GM21737 (cell line): ENCODE data around the gene PTGIR.

Experiments used
- ATAC-seq: cut with Tn5 transposase; IDR thresholded peaks from one replicate; pipeline ENCODE4 v1.9.1; 2021; ENCODE audit warnings: mild to moderate bottlenecking, moderate library complexity; ENCODE audit not compliant: unreplicated experiment

Gene PTGIR

DNA sequence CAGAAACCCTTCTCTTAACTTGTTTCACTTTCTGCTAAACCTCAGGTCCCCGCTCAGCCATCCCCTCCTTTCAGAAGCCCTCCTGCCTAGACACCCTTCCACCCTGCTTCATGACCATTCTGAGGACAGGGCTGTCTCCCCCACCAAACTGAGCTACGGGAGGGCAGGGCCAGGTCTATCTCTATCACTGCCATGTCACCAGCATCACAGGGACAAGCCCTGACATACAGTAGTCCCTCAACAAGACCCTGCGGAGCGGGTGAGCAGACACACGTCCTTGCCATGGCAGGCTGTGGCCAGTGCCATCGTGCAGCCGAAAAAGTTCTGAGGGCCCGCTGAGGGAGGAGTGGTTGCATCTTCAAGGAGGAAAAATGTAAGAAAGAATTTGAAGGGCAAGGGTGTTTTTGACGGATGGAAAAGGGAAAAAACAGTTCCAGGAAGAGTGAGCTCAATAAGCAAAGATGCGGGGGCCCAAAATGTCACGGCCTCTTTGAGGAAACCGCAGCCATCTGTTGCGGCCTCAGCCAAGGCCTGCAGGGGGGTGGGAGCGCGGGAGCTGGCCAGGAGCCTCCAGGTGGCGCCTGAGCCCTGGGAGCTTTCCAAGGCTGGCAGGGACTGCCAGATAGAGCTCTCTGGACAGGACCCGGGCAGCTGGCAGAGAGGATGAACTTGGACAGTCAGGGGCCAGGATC is 8.1 kb downstream of the PTGIR start:
- no peak for ATAC-seq

DNA sequence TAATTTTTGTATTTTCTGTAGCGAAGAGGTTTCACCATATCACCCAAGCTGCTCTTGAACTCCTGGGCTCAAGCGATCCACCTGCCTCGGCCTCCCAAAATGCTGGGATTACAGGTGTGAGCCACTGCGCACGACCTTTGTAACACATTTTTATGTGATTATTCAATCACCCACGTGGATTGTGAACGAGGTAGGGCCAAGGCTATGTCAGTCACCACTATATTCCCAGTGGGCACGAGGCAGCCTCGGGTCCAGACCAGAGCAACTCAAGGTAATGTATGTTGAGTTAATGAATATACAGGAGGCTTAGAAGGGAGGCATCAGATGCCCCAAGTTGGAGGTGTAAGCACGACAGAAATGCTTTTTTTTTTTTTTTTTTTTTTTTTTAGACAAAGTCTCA is 8.9 kb downstream of the PTGIR start:
- ATAC-seq: no peak

DNA sequence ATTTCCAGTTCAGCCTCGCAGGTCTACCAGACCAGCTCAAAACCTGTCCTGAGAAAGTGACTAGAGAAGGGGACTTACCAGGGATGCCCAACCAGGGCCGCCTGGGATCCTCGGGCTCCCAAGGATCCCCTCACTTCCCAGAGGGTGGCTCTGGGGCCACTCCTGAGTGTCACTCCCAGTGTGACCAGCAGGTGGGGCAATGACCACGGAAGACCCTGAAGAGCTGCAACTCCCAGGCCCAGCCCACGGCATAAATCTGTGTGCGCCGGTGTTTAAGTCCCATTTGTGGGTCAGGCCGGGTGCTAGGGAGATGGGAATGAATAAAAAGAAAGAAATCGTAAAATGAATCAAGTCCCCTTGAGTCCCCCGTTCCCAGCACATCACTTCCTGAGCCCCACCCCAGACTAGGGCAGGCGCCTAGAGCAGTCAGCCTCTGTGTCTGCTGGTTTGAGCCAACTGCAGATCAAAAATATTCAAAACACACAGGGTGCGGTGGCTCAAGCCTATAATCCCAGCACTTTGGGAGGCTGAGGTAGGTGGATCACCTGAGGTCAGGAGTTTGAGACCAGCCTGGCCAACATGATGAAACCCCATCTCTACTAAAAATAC is 10.7 kb downstream of the PTGIR start:
- ATAC-seq: no peak

DNA sequence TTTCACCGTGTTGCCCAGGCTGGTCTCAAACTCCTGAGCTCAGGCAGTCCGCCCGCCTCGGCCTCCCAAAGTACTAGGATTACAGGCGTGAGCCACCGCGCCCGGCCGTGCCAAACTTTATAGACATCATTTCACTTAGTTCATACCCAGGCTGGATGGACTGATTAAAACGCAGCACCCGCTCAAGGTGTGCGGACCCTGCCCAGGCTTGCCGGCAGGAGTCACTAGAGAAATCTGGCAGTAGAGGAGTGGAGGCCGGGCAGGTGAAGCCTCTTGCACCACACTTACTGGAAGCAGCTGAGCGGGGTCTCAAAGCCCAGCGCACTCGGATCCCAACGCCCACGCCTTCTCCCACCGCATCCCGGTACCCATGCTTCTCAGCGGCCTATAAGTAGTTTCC is 11.4 kb downstream of the PTGIR start:
- no peak for ATAC-seq

DNA sequence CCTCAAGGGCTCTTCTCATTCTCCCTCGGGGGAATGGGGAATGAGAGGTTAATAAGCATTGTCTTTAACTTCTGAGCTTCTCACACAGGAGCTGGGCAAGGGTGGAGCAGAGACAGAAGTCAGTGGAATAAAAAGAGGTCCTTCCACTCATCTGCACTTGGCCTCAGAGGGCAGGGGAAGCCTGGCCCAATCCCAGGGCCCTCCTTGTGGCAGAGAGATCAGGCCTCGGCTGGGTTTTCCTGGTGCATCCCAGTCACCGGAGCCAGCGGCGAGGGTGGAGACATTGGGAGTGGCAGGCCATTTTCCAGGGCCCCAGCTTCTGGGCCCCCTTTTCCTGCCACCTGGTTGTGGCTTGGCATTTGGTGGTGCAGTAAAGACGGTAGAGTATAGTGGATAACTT is 13.1 kb downstream of the PTGIR start:
- ATAC-seq: no peak

DNA sequence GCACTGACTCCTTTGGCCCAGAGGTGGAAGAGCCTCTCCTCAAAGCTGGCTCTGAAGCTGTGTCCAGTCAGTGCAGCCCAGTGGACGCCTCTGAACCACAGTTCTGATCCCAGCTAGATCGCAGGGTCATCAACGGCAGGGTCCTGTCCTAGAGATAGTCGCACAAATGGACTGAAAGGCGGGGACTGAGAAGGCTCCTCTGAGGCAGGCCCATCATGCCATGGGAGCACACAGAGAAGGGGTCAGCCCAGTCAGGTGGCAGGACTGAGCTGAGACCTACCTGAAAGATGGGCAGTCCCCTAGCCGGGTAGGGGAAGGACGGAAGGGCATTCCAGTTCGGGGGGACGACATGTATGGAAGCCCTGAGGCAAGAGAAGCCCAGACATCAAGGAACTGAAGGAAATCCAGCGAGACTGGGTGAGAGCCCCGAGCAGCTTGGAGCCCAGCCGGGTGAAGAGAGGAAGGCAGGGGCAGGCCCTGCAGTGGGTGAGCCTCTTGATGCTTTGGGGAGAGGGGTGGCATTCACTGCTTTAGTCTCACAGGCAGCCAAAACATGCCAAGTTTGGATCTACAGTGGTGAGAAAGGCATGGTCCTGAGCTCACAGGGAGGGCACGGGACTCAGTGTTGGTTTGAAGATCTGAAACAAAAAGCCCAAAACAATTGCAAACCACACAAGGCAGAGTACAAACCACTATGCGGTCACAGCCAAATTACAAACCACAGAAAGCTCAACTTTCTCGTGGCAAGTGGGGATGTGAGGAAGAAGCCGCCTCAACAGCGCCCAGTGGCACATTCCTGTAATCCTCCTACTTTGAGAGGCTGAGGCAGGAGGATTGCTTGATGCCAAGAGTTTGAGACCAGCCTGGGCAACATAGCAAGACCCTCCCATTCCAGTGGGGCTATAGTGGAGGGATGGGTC is 13.8 kb downstream of the PTGIR start:
- no peak for ATAC-seq

- no peak for ATAC-seq
Observed at GRCh38 chr19:46610413-46610775, 14.5 kb downstream of the PTGIR start.

GRCh38 chr19:46609511-46610412 is 15.1 kb downstream of the PTGIR start:
- no peak for ATAC-seq

- no peak for ATAC-seq
Observed at GRCh38 chr19:46608581-46609345, 16.1 kb downstream of the PTGIR start.

DNA sequence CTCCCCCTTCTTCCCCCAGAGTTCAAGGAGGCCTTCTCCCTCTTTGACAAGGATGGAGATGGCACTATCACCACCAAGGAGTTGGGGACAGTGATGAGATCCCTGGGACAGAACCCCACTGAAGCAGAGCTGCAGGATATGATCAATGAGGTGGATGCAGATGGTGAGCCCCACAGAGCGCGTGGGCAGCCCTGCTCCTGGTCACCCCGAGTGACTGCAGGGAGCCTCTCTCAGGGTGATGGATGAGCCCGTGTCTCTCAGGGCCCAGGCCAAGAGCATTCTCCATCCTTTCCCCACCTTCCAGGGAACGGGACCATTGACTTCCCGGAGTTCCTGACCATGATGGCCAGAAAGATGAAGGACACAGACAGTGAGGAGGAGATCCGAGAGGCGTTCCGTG is 16.7 kb downstream of the PTGIR start:
- ATAC-seq: no peak

- ATAC-seq: no peak
Observed at GRCh38 chr19:46607448-46607841, 17.4 kb downstream of the PTGIR start.

DNA sequence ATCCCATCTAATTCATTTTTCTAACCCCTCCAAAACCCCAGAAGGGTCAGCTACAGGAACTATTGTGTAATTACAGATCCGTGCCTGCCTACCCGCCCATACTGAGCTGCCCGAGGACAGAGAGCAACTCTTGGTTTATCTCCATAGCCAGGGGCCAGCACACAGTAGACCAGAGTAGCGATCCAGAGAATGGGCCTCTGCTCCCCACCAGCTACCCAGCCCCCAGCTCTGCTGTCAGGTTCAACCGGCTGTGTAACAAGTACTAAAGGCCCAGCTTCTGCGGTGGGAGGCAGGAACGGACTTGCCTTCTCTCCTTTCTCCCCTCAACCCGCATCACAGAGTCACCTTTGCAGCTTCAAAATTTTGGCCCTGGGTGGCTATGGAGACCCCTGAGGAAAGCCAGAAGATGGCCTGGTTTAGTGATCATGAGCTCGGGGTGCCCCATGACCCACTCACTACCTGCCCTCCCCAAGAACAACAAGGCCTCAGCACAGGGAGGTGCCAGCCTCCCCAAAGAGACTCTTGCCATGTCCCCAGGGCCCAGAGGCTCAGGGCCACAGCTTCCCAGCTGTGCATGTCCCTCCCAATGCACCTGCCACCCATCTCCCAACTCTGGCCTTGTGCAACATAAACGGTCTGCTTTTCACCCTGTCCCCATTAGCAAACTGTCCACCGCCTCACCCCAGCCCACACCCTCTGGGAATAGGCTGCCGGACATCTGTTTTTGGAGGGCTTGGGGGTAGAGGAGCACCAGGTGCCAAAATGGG is 18.0 kb downstream of the PTGIR start:
- ATAC-seq: no peak

- no peak for ATAC-seq
Observed at GRCh38 chr19:46606019-46606418, 18.9 kb downstream of the PTGIR start.

DNA sequence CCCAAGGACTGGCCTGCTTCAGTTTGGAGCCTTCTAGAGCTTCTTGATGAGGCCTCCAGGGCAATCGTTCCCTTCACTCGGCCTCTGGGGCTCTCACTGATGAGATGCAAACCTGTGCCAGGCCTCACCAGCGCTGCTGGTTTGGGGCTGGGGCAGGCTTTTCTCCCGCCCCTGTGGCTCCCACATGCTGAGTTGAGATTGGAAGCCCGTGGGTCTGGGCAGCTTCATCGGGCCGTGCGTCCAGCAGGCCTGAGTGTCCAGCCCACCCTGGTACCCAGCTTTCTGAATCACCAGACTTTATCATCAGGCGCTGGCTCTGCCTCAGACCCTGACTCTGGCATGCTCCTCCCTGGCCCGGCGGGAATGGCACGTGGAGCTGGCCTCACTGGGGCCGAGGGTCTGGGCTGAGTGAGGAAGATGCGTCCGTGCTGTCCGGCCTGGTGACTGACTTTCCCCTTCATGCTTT is 19.5 kb downstream of the PTGIR start:
- no peak for ATAC-seq

DNA sequence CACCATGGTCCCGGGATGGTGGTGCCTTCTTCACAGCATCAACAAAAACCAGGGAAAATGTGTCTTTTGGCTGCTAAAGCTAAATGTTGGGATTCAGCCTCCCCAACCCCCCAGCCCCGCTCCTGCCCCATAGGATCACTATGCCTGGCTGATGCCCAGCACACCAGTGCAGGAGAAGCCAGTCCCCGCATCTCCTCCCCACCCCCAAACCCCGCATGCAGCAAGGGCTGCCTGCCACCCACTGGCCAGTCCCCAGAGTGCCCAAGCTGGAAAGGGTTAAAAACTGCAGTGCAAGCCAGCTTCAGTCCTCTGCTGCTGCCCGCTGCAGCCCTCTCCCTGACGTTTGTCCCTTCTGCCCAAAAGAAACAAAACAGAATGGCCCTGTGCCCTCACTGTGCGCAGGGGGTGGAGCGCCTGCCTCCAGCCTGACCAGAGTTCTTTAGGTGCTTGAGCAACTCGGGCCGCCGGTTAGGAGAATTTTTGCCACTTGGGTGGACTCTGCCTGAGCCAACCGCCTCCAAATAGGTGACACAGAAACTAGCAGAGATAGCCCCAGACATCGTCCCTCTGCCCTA is 20.0 kb downstream of the PTGIR start:
- ATAC-seq: no peak

DNA sequence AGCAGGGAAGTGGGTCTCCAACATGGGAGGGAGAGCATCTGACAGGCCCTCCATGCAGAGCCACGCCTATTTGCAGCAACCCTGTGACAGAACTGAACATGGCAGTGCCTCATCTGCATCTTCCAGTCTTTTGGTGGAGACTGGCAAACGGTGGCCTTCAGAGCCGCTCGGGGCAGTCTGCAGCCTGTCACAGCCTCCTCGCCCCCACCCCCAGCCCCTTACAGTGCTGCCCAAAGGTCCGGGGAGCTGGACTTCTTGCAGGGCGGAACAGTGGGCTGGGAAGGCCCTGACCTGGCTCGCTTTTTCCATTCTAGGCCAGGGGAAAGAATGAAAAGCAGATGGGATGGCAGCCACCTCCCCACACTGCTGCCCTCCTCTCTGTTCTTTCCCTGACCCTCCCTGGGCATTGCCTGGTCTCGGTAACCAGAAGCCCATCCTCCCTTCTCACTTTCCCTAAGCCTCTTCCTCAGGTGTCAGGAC is 21.1 kb downstream of the PTGIR start:
- ATAC-seq: no peak

- ATAC-seq: no peak
Observed at GRCh38 chr19:46603195-46603637, 21.7 kb downstream of the PTGIR start.

DNA sequence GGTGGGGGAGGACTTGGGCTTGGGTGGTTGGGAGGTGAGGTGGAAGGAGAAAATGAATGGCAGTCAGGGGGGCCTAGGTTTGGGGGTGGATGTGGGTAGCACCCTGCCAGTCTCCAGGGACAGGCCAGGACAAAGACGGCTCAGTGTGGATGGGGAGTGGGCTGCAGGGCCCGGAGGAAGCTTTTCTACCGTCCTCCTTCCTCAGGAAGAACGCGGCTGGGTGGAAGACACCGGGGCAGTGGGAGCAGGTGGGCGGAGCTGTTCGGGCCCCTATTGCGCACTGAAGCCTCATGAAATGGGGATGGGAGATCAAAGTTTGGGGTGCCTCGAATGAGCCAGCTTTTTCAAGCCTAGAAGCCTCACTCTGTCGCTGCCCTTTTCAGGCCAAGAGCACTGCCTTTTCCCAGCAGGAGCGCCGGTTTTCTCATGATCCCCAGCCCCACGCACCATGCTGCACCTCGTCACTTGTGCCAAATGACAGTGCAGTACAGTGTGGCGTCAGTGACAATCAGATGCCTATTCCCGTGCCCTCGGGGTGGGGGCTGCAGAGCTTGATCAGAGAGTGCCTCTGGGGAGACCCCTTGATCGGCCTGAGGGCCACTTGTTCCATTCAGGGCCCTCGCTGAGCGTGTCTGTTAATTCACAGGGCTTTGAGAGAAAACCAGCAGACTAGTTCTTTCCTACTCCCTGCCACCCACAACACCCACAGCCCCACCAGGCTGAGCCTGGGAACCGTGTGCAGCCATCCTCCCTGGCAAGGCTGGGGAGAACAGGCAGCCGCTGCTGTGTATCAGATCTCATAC is 22.3 kb downstream of the PTGIR start:
- no peak for ATAC-seq
